HEK293 (cell line): ENCODE results near the gene PLA2G1B.

Experiments used
- AEBP2 ChIP-seq: fragments of 450-650 bp; formaldehyde crosslinking; IDR thresholded peaks from 2 replicates; pipeline ENCODE4 v1.5.1; 2016; ENCODE audit warnings: missing biosample characterization, missing genetic modification characterization, borderline replicate concordance
- KLF16 ChIP-seq: fragments of 450-650 bp; formaldehyde crosslinking; IDR thresholded peaks from 2 replicates; pipeline ENCODE4 v1.5.1; 2017; ENCODE audit warnings: missing biosample characterization, missing genetic modification characterization
- PRDM2 ChIP-seq: fragments of 450-650 bp; formaldehyde crosslinking; IDR thresholded peaks from 2 replicates; pipeline ENCODE4 v1.5.1; 2016; ENCODE audit warnings: missing biosample characterization, missing genetic modification characterization, borderline replicate concordance
- REPIN1 ChIP-seq: fragments of 450-650 bp; formaldehyde crosslinking; IDR thresholded peaks from 2 replicates; pipeline ENCODE4 v1.5.1; 2017; ENCODE audit warnings: missing biosample characterization, missing genetic modification characterization, low read depth
- SALL2 ChIP-seq: fragments of 450-650 bp; formaldehyde crosslinking; IDR thresholded peaks from 2 replicates; pipeline ENCODE4 v1.5.0; 2017; ENCODE audit warnings: missing biosample characterization, mild to moderate bottlenecking, missing genetic modification characterization, borderline replicate concordance
- SCRT1 ChIP-seq: fragments of 450-650 bp; formaldehyde crosslinking; IDR thresholded peaks from 2 replicates; pipeline ENCODE4 v1.5.1; 2016; ENCODE audit warnings: missing biosample characterization, missing genetic modification characterization, borderline replicate concordance
- SCRT2 ChIP-seq: fragments of 450-650 bp; formaldehyde crosslinking; IDR thresholded peaks from 2 replicates; pipeline ENCODE4 v1.5.1; 2016; ENCODE audit warnings: missing biosample characterization, missing genetic modification characterization
- SP7 ChIP-seq: fragments of 450-650 bp; formaldehyde crosslinking; IDR thresholded peaks from 2 replicates; pipeline ENCODE4 v1.5.1; 2016; ENCODE audit warnings: missing biosample characterization, missing genetic modification characterization
- TSHZ1 ChIP-seq: fragments of 450-650 bp; formaldehyde crosslinking; IDR thresholded peaks from 2 replicates; pipeline ENCODE4 v1.5.1; 2016; ENCODE audit warnings: missing biosample characterization, missing genetic modification characterization, borderline replicate concordance
- ZBTB21 ChIP-seq: fragments of 450-650 bp; formaldehyde crosslinking; IDR thresholded peaks from 2 replicates; pipeline ENCODE4 v1.5.1; 2017; ENCODE audit warnings: missing biosample characterization, missing genetic modification characterization
- ZBTB49 ChIP-seq: fragments of 450-650 bp; formaldehyde crosslinking; IDR thresholded peaks from 2 replicates; pipeline ENCODE4 v1.5.1; 2016; ENCODE audit warnings: missing biosample characterization, missing genetic modification characterization, low read depth
- ZBTB7A ChIP-seq: fragments of 450-650 bp; formaldehyde crosslinking; IDR thresholded peaks from 2 replicates; pipeline ENCODE4 v1.5.1; 2016; ENCODE audit warnings: low read depth, missing biosample characterization, missing genetic modification characterization
- ZFP3 ChIP-seq: fragments of 450-650 bp; formaldehyde crosslinking; IDR thresholded peaks from 2 replicates; pipeline ENCODE4 v1.5.1; 2016; ENCODE audit warnings: low read depth, missing biosample characterization, missing genetic modification characterization
- ZFP37 ChIP-seq: fragments of 450-650 bp; formaldehyde crosslinking; IDR thresholded peaks from 2 replicates; pipeline ENCODE4 v1.5.1; 2016; ENCODE audit warnings: missing biosample characterization, missing genetic modification characterization
- ZFP69B ChIP-seq: fragments of 450-650 bp; formaldehyde crosslinking; IDR thresholded peaks from 2 replicates; pipeline ENCODE4 v1.5.1; 2016; ENCODE audit warnings: missing biosample characterization, missing genetic modification characterization
- ZNF10 ChIP-seq: fragments of 450-650 bp; formaldehyde crosslinking; IDR thresholded peaks from 2 replicates; pipeline ENCODE4 v1.5.1; 2017; ENCODE audit warnings: missing biosample characterization, missing genetic modification characterization
- ZNF16 ChIP-seq: fragments of 450-650 bp; formaldehyde crosslinking; IDR thresholded peaks from 2 replicates; pipeline ENCODE4 v1.5.1; 2016; ENCODE audit warnings: low read depth, missing biosample characterization, missing genetic modification characterization
- ZNF24 ChIP-seq: fragments of 450-650 bp; formaldehyde crosslinking; IDR thresholded peaks from 2 replicates; pipeline ENCODE4 v1.5.1; 2016; ENCODE audit warnings: missing biosample characterization, missing genetic modification characterization
- ZNF248 ChIP-seq: fragments of 450-650 bp; formaldehyde crosslinking; IDR thresholded peaks from 2 replicates; pipeline ENCODE4 v1.5.1; 2017; ENCODE audit warnings: missing biosample characterization, missing genetic modification characterization
- ZNF426 ChIP-seq: fragments of 450-650 bp; formaldehyde crosslinking; IDR thresholded peaks from 2 replicates; pipeline ENCODE4 v1.5.1; 2017; ENCODE audit warnings: missing biosample characterization, missing genetic modification characterization, mild to moderate bottlenecking, inconsistent platforms, moderate library complexity
- ZNF433 ChIP-seq: fragments of 450-650 bp; formaldehyde crosslinking; IDR thresholded peaks from 2 replicates; pipeline ENCODE4 v1.5.1; 2016; ENCODE audit warnings: missing biosample characterization, missing genetic modification characterization, low read depth
- ZNF510 ChIP-seq: fragments of 450-650 bp; formaldehyde crosslinking; IDR thresholded peaks from 2 replicates; pipeline ENCODE4 v1.5.1; 2018; ENCODE audit warnings: mild to moderate bottlenecking, missing genetic modification characterization, missing biosample characterization; ENCODE audit not compliant: insufficient replicate concordance
- ZNF639 ChIP-seq: fragments of 450-650 bp; formaldehyde crosslinking; IDR thresholded peaks from 2 replicates; pipeline ENCODE4 v1.5.1; 2016; ENCODE audit warnings: missing biosample characterization, missing genetic modification characterization
- ZNF707 ChIP-seq: fragments of 450-650 bp; formaldehyde crosslinking; IDR thresholded peaks from 2 replicates; pipeline ENCODE4 v1.5.1; 2016; ENCODE audit warnings: missing biosample characterization, missing genetic modification characterization

PLA2G1B gene

GRCh38 chr12:120292661-120293531 is 34.7 kb downstream of the PLA2G1B start, which contains the start of gene RNU4-1 (continued):
- TF ChIP-seq AEBP2 (tag by site-specific recombination) = no peak
- no peak for TF ChIP-seq ZFP3 (tag by site-specific recombination)
- no peak for TF ChIP-seq ZNF426 (tag by site-specific recombination)
- TF ChIP-seq ZFP69B (tag by site-specific recombination) = no peak
- TF ChIP-seq KLF16 (tag by site-specific recombination) = peak; percentile 11; the same call in 1 of the 2 replicates
- TF ChIP-seq ZBTB21 (tag by site-specific recombination) = 0 out of 2 replicates have a peak, but pooled peaks have one; percentile 12
- no peak for TF ChIP-seq ZNF433 (tag by site-specific recombination)
- TF ChIP-seq ZNF248 (tag by site-specific recombination) = no peak
- peak; percentile 18; the same call in 1 of the 2 replicates for TF ChIP-seq SCRT2 (tag by site-specific recombination)
- no peak for TF ChIP-seq ZNF639 (tag by site-specific recombination)
- TF ChIP-seq ZNF510 = no peak
- 0 out of 2 replicates have a peak, but pooled peaks have one; percentile 6 for TF ChIP-seq TSHZ1 (tag by site-specific recombination)
- no peak for TF ChIP-seq ZNF24 (tag by site-specific recombination)
- no peak for TF ChIP-seq ZNF10 (tag by site-specific recombination)
- TF ChIP-seq ZNF707 = no peak
- TF ChIP-seq ZNF16 (tag by site-specific recombination) = no peak
- TF ChIP-seq ZBTB7A (tag by site-specific recombination) = no peak
- no peak for TF ChIP-seq SCRT1 (tag by site-specific recombination)
- TF ChIP-seq ZFP37 (tag by site-specific recombination) = no peak
- peak; percentile 52 for TF ChIP-seq SP7
- no peak for TF ChIP-seq ZBTB49 (tag by site-specific recombination)
- TF ChIP-seq PRDM2 (tag by site-specific recombination) = no peak
- no peak for TF ChIP-seq SALL2 (tag by site-specific recombination)
- TF ChIP-seq REPIN1 (tag by site-specific recombination) = no peak
